T-helper 1 cell treated with Interleukin-12 subunit alpha and Interleukin-12 subunit beta and Interleukin-4 antibody, amounts not matched to agents 30 μg/mL and 1 μg/mL, for 36 hours (primary cell): ENCODE results near the gene RAB35.
A peak's percentile ranks its signal among the peaks of the same experiment; 100 is the strongest.

Experiments used
- H3K27ac Mint-ChIP-seq: one replicate; pipeline ENCODE4 v1.8.0; 2021; ENCODE audit warnings: mild to moderate bottlenecking, mixed read lengths
- H3K27me3 Mint-ChIP-seq: one replicate; pipeline ENCODE4 v1.8.0; 2021; ENCODE audit warnings: low read depth, mixed read lengths
- H3K36me3 Mint-ChIP-seq: one replicate; pipeline ENCODE4 v1.8.0; 2021; ENCODE audit warnings: low read depth, mixed read lengths
- H3K4me1 Mint-ChIP-seq: one replicate; pipeline ENCODE4 v1.8.0; 2021; ENCODE audit warnings: low read depth, mixed read lengths
- H3K4me3 Mint-ChIP-seq: one replicate; pipeline ENCODE4 v1.8.0; 2021; ENCODE audit warnings: mild to moderate bottlenecking, moderate library complexity, mixed read lengths
- H3K9me3 Mint-ChIP-seq: one replicate; pipeline ENCODE4 v1.8.0; 2021; ENCODE audit warnings: mixed read lengths

RAB35 gene

DNA sequence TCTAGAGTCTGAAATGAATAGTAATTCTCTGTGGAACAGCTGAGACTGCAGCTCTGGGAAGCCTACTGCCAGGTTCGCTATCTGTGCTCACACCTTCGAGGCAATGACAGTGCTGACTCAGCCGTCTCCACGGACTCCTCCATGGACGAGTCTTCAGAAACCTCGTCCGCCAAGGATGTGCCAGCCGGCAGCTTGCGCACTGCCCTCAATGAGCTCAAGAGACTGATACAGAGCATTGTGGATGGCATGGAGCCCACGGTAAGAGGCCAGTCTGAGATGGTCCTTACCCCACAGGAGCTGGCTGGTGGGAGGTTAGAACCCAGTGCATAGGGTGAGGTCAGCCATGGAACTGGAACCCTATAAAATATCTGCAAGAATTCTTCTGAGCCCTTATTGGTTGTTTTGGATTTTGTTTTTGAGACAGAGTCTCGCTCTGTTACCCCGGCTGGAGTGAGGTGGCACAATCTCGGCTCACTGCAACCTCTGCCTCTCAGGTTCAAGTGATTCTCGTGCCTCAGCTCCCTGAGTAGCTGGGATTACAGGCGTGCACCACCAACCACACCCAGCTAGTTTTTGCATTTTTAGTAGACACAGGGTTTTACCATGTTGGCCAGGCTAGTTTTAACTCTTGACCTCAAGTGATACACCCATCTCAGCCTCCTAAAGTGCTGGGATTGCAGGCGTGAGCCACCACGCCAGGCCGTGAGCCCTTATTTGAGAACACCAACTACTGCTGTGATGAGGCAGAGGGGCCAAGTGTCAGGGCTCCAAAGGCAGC is 43.9 kb downstream of the RAB35 start:
- Mint-ChIP-seq H3K4me3 (no peak overlapping the region), H3K27me3 (no peaks in the 10 kb centered on the region), H3K4me1 (peaks cover 18% of the 10 kb centered on the region), H3K36me3 (peaks cover 43% of the 10 kb centered on the region), H3K9me3 (no peaks in the 10 kb centered on the region), H3K27ac (no peak overlapping the region)

DNA sequence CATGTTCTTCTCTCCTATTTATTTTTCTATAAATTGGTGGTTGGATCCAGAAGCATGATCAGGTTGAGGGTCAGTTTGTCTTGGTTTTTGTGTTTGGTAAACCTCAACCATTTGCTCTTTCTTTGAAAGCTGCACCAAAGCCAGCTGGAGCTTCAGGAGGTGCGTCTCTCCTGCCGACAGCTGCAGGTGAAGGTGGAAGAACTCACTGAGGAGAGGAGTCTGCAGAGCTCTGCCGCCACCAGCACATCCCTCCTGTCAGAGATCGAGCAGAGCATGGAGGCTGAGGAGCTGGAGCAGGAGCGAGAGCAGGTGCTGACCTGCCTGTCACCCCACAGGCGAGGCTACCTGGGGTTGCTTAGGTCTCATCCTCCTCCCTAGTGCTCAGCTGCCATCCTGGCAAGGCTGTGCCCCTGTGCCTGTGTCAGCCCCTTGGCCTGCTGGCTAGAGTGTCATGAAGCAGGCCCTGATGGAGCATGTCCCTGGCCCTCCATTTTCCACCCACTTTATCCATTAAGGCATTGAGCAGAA is 45.0 kb downstream of the RAB35 start:
- Mint-ChIP-seq H3K4me1 (peaks cover 20% of the 10 kb centered on the region), H3K27ac (no peak overlapping the region), H3K4me3 (no peak overlapping the region), H3K9me3 (no peaks in the 10 kb centered on the region), H3K36me3 (peaks cover 41% of the 10 kb centered on the region), H3K27me3 (no peaks in the 10 kb centered on the region)

DNA sequence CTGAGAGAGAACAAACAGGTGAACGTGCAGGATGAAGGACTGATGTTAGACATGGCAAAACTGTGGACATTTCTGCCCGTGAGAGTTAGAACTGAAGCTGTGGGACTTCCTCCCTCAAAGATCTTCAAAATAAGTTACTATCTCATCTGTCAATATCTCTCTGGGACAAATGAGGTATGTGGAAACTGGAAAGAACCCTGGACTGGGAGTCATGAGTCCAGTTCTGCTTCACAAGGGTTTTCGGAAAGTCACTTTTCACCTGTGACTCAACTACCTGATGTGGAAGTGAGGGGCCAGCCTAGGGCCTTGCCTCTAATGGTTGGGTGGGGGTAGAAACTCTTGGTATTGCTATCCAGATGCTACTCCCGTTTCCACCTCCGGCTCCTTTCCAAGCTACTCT is 47.3 kb downstream of the RAB35 start:
- Mint-ChIP-seq H3K27me3 (no peaks in the 10 kb centered on the region), H3K9me3 (no peaks in the 10 kb centered on the region), H3K4me1 (peaks cover 12% of the 10 kb centered on the region), H3K27ac (no peak overlapping the region), H3K4me3 (no peak overlapping the region), H3K36me3 (peaks cover 49% of the 10 kb centered on the region)

GRCh38 chr12:120067901-120068300 is 48.7 kb downstream of the RAB35 start:
- H3K27ac Mint-ChIP-seq: no peak overlapping the region
- H3K4me1 Mint-ChIP-seq: peaks cover 7% of the 10 kb centered on the region
- no peaks in the 10 kb centered on the region for H3K27me3 Mint-ChIP-seq
- H3K9me3 Mint-ChIP-seq: no peaks in the 10 kb centered on the region
- H3K4me3 Mint-ChIP-seq: no peak overlapping the region
- peaks cover 40% of the 10 kb centered on the region for H3K36me3 Mint-ChIP-seq

GRCh38 chr12:120067084-120067869 is 49.3 kb downstream of the RAB35 start:
- Mint-ChIP-seq H3K27me3 (no peaks in the 10 kb centered on the region), H3K36me3 (peaks cover 34% of the 10 kb centered on the region), H3K27ac (no peak overlapping the region), H3K4me1 (peaks cover 9% of the 10 kb centered on the region), H3K9me3 (no peaks in the 10 kb centered on the region), H3K4me3 (no peak overlapping the region)

DNA sequence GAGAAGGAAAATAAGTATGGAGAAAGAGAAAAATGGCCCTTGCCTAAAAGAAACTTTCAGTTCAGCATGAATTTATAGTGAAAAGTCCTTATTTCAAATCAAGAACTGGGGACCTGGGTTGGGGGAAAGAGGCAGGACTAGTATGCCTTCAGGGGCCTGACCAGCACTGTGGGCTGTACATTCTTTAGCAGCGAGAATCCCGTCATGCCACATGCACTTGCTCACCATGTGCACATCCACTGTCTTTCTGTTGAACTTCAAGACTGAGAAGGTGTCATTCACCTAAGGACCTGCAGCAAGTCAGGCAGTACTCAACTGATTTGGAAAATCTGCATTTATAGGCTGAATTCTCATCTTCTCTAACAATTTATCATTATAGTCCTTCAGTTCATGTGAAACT is 50.2 kb downstream of the RAB35 start:
- Mint-ChIP-seq H3K36me3 (peaks cover 29% of the 10 kb centered on the region), H3K4me1 (peaks cover 9% of the 10 kb centered on the region), H3K9me3 (no peaks in the 10 kb centered on the region), H3K4me3 (no peak overlapping the region), H3K27me3 (no peaks in the 10 kb centered on the region), H3K27ac (no peak overlapping the region)

GRCh38 chr12:120065472-120065871 is 51.1 kb downstream of the RAB35 start:
- H3K4me3 Mint-ChIP-seq: no peak overlapping the region
- H3K9me3 Mint-ChIP-seq: no peaks in the 10 kb centered on the region
- no peaks in the 10 kb centered on the region for H3K27me3 Mint-ChIP-seq
- no peak overlapping the region for H3K27ac Mint-ChIP-seq
- H3K4me1 Mint-ChIP-seq: peaks cover 9% of the 10 kb centered on the region
- H3K36me3 Mint-ChIP-seq: peaks cover 26% of the 10 kb centered on the region

- Mint-ChIP-seq H3K27me3 (no peaks in the 10 kb centered on the region), H3K9me3 (no peaks in the 10 kb centered on the region), H3K27ac (peak overlapping the region; percentile 49), H3K4me3 (no peak overlapping the region), H3K36me3 (peaks cover 26% of the 10 kb centered on the region), H3K4me1 (peaks cover 9% of the 10 kb centered on the region)
Observed at GRCh38 chr12:120064054-120064940, 52.3 kb downstream of the RAB35 start.

DNA sequence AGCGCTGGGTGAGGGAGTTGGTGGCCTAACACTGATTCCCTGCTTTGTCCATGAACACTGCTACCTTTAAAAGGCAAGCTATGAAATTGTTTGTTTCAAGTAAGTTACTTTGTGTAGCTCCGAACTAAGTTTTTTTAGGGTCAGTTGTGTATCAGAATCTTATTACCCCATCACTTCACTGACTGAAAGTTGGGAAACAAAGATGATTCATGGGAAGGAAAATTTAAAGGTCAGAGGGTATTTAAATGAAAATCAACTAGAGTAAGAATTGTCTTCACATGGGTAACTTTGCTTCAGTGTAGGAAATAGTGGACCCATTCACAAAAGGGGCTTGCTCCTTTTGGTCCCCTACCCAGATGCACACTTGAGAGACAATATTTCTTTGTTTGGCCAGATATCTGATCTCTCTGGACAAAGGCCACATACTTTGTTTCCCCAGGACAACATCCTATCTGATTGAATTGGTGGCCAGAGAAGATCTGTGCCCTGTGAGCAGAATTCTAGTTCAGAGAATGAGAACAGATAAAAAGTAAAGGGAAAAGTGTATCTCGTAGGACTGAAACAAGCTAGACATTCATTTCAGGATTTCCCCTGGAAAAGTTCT is 53.5 kb downstream of the RAB35 start:
- Mint-ChIP-seq H3K27me3 (no peaks in the 10 kb centered on the region), H3K27ac (no peak overlapping the region), H3K4me1 (peaks cover 7% of the 10 kb centered on the region), H3K4me3 (no peak overlapping the region), H3K36me3 (peaks cover 26% of the 10 kb centered on the region), H3K9me3 (no peaks in the 10 kb centered on the region)

DNA sequence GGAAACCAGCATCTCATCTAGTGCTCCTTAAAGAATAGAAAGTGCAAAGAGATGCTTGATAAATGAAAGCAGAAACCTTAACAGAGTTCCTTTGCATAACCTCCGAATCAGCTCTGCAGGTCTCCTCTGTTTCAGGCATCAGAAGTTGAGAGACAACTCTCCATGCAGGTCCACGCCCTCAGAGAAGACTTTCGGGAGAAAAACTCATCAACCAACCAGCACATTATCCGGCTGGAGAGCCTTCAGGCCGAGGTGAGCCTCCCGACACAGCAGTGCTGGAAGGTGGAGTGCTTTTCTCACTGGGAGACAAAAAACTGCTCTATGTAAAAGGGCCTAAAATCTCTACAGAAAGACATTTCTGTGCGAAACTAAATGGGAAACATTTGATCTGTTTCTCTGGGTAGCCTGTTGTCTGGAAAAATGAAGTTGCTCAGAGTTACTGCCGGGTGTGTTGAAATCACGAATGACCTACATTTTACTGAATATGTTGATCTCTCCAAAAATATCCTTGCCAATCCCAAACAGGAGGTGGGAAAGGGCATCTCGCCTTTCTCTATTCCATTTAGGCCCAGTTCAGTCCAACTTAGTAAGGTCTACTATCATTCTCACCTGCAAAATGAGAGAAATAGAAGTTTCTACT is 54.9 kb downstream of the RAB35 start:
- no peaks in the 10 kb centered on the region for H3K27me3 Mint-ChIP-seq
- peaks cover 24% of the 10 kb centered on the region for H3K36me3 Mint-ChIP-seq
- H3K4me3 Mint-ChIP-seq: no peak overlapping the region

DNA sequence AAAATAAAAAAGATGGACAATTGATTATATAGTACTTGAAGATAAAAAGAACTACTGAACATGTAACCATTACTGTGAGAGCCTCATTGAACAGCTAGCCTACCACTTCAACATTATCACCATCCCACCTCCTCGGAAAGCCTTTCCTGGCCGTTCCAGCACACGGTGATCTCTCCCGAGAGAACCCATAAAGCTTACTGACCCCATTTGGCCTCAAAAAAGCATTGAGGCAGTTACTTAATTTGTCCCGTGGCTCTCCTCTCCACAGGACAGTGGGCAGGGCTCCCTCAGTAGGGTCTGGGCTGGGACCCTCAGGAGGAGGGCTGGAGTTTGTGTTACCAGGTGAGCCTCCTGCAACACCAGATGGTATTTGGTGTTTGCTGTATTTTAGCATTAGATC is 55.8 kb downstream of the RAB35 start:
- H3K4me1 Mint-ChIP-seq: peaks cover 4% of the 10 kb centered on the region
- H3K36me3 Mint-ChIP-seq: peaks cover 16% of the 10 kb centered on the region
- no peaks in the 10 kb centered on the region for H3K9me3 Mint-ChIP-seq
- no peaks in the 10 kb centered on the region for H3K27me3 Mint-ChIP-seq
- H3K27ac Mint-ChIP-seq: no peak overlapping the region
- H3K4me3 Mint-ChIP-seq: no peak overlapping the region

More for the DNA sequence above, 54.9 kb downstream of the RAB35 start:
- H3K27ac Mint-ChIP-seq: no peak overlapping the region
- no peaks in the 10 kb centered on the region for H3K9me3 Mint-ChIP-seq
- peaks cover 5% of the 10 kb centered on the region for H3K4me1 Mint-ChIP-seq

- Mint-ChIP-seq H3K27ac (no peak overlapping the region), H3K4me1 (peaks cover 4% of the 10 kb centered on the region), H3K36me3 (peaks cover 16% of the 10 kb centered on the region), H3K27me3 (no peaks in the 10 kb centered on the region), H3K4me3 (no peak overlapping the region), H3K9me3 (no peaks in the 10 kb centered on the region)
Observed at GRCh38 chr12:120060196-120060595, 56.4 kb downstream of the RAB35 start.

DNA sequence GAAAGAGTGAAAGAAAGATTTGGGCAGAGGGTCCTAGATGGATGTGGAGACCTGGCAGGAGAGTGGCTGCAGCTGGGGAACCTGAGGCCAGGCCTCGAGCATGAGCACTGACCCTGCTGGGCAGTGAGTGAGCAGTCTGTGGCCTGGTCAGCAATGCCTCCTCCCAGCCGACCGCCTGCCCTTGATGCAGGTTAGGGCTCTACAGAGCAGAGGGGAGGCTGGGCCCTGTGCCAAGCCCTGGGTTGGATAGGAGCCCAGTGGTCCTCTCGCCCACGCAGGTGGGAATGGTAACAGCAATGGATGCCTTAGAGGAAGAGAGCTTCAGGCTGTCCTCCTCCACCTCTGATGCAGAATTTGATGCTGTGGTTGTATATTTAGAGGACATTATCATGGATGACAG is 59.8 kb downstream of the RAB35 start:
- Mint-ChIP-seq H3K27me3 (no peaks in the 10 kb centered on the region), H3K4me3 (no peak overlapping the region), H3K27ac (no peak overlapping the region), H3K36me3 (peaks cover 13% of the 10 kb centered on the region), H3K9me3 (no peaks in the 10 kb centered on the region), H3K4me1 (peaks cover 9% of the 10 kb centered on the region)
